GM15510 (cell line): ENCODE measurements around the gene SIRT7.

Experiments
- POLR2A ChIP-seq: IDR thresholded peaks from 3 replicates; pipeline ENCODE4 v1.6.1; 2011; ENCODE audit warnings: borderline replicate concordance; ENCODE audit not compliant: insufficient read length; ENCODE audit errors: extremely low read depth

Gene SIRT7

DNA sequence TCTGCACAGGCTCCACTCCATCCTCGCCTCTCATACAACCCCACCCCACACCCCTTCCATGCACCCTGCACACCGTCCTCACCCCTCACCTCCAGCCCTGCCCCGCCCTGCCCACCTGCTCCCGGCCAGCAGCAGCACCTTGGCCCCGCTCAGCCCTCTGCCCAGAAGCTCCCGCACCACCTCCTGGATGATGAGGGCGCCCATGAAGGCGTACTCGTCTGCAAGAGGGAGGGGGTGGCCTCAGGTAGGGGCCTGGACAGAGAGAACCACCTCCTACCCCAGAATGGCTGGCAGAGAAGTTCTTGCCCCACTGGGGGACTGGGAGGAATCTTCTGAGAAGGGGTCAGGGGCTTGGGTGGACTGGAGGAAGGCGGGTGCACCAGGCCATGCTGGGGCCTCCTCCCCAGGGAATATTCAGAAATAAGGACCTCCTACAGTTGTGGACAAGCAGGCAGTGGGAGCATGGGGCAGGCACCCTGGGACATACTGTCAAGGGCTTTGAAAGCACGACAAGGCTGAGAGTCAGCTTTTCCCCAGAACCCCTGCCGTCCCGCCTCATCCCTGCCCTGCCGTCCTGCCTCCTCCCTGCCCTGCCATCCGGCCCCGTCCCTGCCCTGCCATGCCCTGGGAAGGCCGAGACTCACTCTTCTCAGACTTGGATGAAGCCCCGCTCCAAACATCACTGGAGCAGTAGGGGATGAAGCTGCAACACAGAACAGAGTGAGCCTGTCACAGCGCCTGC lies 39.9 kb upstream of the SIRT7 start:
- no peak for TF ChIP-seq POLR2A

DNA sequence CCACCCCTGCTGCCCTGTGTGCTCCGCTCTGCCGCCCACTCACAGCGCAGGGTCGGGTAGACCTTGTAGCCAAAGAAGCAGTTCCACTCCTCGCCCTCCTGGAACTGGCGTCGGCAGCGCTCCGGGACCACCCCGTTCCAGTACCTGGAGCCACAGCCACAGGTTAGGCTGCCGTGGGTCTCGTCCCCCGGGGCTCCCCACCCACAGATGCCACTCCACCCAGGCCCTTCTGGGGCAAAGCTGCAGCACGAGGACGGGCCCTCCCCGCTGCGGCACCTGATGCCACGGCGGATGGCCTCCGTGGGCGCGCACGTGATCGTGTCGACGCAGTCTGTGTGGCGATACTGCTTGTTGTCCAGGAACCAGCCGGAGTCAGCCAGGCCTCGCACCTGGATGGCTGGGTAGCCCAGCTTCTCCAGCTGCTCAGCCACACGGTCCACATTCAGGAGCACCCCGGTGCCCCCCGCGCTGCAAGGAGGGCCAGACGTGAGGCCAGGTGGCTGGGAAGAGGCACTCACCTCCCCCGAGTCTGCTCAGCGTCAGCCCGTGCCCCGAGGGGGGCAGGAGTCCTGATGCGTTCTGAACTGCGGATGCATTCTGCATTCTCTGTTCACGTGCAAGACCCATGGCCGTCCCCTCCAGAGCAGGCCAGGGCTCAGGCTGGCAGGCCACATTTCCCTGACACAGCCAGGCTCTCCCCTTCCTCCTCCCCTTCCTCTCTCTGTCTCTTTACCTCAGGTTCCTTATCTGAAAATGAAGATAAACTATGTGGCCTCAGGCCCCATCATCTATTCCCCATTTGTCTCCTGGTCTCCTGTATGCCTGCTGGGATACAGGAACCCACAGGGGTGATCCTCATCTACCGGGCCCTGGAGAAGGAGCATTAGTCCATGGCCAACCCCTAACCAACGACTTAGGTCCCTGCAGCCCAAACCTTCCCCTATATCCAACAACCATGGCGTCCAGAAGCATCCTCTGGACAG lies 38.9 kb upstream of the SIRT7 start:
- TF ChIP-seq POLR2A: no peak

DNA sequence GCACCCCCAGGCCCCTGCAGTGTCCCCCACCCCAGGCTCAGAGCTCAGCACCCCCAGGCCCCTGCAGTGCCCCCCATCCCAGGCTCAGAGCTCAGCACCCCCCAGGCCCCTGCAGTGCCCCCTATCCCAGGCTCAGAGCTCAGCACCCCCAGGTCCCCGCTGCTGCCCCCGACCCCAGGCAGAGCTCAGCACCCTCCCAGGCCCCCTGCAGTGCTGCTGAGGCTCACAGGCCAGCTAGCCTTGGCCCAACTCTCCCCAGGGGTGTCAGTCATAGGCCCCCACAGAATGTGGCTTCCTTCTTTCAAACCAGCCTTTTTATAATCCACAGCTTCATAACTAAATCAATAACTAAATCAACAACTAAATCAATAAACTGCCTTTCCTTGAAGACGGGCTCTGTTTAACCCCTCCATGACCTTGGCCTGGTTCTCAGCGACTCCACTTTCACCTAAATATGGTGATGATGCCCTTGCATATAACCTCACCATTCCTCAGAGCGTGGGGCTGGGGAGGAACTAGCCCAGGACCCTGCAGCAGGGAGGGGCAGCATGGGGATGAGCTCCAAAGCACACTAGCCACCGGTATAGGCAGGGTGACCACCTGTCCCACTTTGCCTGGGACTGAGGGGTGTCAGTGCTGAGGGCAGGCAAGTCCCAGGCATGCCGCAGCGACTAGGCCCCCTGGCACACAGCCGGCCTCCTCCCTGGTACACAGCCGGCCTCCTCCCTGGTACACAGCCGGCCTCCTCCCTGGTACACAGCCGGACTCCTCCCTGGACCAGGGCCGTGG lies 38.0 kb upstream of the SIRT7 start:
- TF ChIP-seq POLR2A: no peak

DNA sequence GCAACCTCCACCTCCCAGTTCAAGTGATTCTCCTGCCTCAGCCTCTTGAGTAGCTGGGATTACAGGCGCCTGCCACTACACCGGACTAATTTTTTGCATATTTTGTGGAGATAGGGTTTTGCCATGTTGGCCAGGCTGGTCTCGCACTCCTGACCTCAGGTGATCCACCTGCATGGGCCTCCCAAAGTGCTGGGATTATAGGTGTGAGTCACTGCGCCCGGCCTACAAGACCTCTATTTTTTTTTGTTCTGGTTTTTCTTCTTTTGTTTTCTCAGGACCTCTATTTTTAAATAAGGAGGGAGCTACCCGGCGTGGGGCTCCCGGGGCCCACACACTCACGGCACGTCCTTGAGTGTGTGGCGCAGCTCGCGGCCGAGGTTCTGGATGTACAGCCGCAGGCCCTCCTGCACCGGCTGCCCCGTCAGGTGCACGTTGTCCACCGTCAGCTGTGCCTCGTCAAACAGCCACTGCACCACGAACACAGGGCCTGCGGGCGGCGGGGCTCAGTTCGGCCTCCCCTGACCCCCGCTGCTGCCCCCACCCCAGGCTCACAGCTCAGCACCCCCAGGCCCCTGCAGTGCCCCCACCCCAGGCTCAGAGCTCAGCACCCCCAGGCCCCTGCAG lies 37.2 kb upstream of the SIRT7 start:
- TF ChIP-seq POLR2A: no peak

DNA sequence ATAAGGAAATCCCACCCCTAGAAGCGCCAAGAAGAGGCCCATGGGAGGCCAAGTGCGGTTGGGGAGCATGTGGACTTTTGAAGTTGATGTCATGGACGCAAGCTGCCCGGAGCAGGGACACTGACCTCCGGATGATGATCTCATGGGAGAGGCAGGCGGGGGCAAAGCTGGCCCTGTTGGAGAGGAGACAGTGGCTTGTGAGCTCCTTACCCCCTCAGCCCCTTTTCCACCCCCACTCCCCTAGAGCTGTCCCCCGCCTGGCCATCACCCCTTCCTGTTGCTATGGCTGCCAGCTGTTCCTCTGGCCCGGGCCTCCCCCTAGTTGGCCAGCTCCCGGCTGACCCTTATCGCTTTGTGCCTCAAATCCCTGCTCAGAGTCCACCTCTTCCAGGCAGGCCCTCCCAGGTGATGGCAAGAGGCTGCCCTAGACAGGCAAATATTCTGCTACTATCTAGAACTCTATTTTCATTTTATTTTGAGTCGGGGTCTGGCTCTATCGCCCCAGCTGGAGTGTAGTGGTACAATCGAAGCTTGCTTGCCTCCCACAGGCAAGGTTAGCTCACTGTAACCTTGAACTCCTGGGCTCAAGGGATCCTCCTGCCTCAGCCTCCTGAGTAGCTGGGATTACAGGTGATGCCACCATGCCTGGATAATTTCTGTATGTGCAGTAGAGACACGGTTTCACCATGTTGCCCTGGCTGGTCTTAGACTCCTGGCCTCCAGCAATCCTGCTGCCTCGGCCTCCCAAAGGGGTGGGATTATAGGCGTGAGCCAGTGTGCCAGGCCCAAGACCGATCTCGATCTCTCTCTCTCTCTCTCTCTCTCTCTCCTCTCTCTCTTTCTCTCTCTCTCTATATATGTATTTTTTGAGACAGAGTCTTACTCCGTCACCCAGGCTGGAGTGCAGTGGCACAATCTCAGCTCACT lies 36.4 kb upstream of the SIRT7 start:
- no peak for TF ChIP-seq POLR2A

DNA sequence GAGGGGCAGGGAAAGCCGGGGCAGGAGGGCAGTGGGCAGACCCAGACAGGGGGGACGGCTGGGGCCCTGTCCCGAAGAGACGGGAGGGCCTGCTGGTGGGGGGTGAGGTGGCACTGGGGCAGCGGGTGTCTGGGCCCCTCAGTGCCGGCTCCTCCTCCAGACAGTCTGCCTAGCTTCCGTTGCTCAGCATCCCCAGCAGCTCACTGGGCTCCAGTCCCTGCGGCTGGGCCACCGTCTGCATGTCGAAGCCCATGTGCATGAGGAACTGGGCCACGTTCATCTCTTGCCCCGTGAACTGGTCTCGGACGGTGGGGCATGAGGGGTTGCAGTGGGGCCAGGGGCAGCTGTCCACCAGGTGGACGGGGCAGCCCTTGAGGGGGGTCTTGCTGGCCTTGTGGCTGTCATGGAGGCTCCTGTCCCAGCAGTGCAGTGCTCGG lies 34.8 kb upstream of the SIRT7 start:
- TF ChIP-seq POLR2A: no peak

DNA sequence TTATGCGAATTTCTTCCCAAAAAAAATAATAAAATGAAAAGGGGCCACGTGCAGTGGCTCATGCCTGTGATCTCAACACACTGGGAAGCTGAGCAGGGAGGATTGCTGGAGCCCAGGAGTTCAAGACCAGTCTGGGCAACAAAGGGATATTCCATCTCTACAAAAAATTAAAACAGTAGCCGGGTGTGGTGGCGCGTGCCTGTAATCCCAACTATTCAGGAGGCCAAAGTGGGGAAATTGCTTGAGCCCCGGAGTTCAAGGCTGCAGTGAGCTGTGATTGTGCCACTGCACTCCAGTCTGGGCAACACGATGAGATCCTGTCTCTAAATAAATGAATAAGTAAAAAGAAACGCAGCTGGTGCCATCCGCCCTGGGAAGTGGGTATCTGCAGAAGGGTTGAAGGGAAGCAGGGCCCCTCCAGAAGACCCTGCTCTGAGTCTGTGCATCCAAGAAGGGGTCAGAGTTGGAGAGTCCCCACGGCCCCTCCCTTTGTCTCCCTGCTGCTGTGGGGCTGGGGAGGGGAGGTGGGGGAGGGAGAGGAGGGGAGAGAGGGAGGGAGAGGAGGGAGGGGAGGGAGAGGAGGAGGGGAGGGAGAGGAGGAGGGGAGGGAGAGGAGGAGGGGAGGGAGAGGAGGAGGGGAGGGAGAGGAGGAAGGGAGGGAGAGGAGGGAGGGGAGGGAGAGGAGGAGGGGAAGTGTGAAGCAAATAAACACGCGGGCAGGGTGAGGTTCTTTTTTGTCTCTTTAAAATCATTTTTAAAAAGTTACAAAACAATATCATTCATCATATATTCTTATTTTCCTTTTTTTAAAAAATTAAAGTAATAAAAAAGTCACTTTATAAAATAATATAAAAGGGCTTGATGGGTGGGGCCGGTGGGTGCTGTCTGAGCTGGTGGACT lies 34.1 kb upstream of the SIRT7 start:
- TF ChIP-seq POLR2A: no peak

DNA sequence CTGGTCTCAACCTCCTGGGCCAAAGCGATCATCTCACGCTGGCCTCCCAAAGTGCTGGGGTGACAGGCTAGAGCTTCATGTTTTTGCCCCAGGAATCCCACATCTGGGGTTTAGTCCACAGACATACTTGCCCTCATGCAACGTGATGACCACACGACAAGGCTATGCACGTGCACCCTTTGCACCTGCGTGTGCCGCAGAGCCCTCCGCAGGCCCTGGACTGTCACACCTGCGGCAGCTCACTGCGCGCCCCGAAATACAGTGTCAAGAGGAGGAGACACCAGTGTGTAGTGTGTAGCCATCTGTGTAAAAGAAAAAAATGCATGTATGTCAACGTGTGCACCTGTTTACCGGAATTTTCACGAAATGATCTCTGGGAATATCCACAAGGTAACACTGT lies 32.5 kb upstream of the SIRT7 start:
- TF ChIP-seq POLR2A: no peak

DNA sequence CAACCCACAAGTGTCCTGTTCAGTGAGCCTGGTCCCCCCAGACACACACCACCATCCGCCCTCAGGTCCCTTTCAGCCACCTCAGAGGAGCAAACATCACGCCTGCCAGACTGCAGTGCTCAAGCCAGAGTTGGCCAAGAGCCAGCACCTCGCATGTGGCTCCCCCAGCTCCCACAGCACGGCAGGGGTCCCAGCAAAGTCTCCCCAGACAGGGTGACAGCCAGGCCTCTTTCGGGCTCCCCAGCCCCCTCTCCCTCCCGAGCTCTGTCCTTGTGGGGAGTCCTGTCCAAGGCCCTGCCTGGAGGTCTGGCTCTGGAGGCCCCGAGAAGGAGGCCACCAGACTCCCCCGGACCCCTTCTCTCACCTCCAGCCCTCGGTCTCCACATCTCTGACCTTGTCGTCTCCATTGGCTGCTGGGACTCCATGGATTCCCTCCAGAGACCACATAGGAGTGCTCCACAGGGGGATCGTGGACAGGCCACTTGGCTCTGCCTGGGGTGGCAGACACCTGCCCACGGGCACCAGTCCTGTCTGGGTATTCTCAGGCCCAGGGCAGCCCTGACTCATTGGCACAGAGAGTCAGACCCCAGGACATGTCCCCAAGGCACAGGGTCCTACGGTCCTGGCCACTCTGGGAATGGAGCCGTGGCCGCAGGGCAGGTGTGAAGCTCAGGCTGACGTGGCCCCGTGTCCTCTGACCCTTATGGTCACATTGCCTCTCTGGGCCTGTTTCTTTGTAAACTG lies 30.8 kb upstream of the SIRT7 start:
- no peak for TF ChIP-seq POLR2A

DNA sequence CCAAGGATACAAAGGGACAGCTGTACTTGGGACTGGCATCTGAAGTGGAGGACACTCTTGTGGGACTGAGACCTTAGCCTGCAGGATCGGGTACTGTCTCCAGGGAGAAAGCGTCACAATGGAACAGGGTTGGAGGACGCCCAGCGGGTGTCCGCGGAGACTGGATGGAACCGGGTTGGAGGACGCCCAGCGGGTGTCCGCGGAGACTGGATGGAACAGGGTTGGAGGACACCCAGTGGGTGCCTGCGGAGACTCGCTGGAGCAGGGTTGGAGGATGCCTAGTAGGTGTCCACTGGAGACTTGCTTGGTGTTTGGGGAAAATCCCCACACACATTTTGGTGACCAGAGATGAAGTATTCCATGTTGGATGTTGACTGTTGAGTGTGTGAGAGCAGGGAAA lies 29.2 kb upstream of the SIRT7 start, which contains the start of gene MYADML2:
Gene MYADML2, minus strand, starts transcription at position 45 of the 400 bp plus-strand sequence. CDS start 5,492 bp downstream, outside the sequence.
- TF ChIP-seq POLR2A: no peak

DNA sequence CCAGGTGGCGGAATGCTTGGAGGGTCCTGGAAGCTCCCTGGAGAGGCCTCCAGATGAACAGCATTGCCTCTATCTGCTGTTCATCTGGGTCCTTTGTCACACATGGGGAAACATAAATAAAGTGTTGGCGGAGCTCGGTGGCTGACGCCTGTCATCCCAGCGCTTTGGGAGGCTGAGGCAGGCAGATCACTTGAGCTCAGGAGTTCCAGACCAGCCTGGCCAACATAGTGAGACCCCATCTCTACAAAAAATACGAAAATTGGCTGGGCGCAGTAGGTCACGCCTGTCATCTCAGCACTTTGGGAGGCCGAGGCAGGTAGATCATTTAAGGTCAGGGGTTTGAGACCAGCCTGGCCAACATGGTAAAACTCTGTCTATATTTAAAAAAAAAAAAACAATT lies 26.9 kb upstream of the SIRT7 start:
- no peak for TF ChIP-seq POLR2A

DNA sequence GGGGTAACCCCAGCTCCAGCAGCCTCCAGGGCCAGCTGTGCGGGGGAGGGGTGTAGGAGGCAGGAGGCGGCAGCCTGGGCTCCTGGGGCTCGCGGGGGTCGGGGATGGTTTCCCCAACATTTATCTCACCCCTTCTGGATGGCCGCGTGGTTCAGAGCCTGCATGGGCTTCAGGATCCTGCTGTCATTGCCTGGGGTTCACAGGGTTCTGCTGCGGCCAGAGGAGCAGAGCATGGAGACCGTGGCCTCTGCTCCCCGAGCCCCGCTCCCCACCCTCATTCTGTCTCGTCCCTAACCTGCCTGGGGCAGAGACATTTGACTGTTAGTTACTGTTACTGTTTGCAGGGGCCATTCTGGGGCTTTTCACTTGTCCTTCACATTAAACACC lies 24.2 kb upstream of the SIRT7 start:
- no peak for TF ChIP-seq POLR2A
